A673 (cell line): Measurements from ENCODE around the gene MMP10. TPM values are rescaled to one million over a fixed set of nuclear protein-coding genes. Genes with fewer than 3 reads are reported as not detected.

Experiments used
- BruUV-seq: library from RNA; stranded (reverse); fragments of 400-500 nt; replicated peaks from 2 replicates; lab custom pipeline; 2021; lab: Mats Ljungman, UMichigan
- CTCF ChIA-PET: fragments of 300-600 bp; sonication (Branson Sonifier 250); formaldehyde crosslinking; loops from one replicate; lab custom pipeline; 2022; ENCODE audit warnings: antibody characterized with exemption; lab: Charles Lee
- POLR2A ChIA-PET: fragments of 300-600 bp; sonication (Branson Sonifier 250); formaldehyde crosslinking; loops from one replicate; lab custom pipeline; 2022; ENCODE audit warnings: antibody characterized with exemption; ENCODE audit not compliant: low non-redundant PET; lab: Charles Lee
- DNase-seq: peaks from one replicate; pipeline ENCODE4 v3.0.0-alpha.2; 2015; ENCODE audit warnings: low spot score
- H3K27ac ChIP-seq: fragments of 200-600 bp; sonication (generic); 2 replicates; pipeline ENCODE4 v1.5.1; 2016; ENCODE audit warnings: mixed run types, low read depth, mild to moderate bottlenecking, mixed read lengths, antibody characterized with exemption, low read length; ENCODE audit not compliant: poor library complexity, severe bottlenecking
- H3K27me3 ChIP-seq: fragments of 200-600 bp; sonication (generic); replicated peaks from 2 replicates; pipeline ENCODE4 v1.6.1; 2017; ENCODE audit warnings: mixed run types, low read depth, mild to moderate bottlenecking, mixed read lengths, antibody characterized with exemption, low read length; ENCODE audit not compliant: insufficient read depth, poor library complexity
- H3K36me3 ChIP-seq: fragments of 200-600 bp; sonication (generic); 2 replicates; pipeline ENCODE4 v1.6.1; 2016; ENCODE audit warnings: mixed run types, mild to moderate bottlenecking, mixed read lengths, antibody characterized with exemption, low read length; ENCODE audit not compliant: insufficient read depth, poor library complexity, severe bottlenecking
- H3K4me1 ChIP-seq: fragments of 200-600 bp; sonication (generic); 2 replicates; pipeline ENCODE4 v1.6.1; 2017; ENCODE audit warnings: mixed run types, mild to moderate bottlenecking, mixed read lengths, antibody characterized with exemption, low read length; ENCODE audit not compliant: insufficient read depth, poor library complexity, severe bottlenecking
- H3K4me3 ChIP-seq: fragments of 200-600 bp; sonication (generic); 2 replicates; pipeline ENCODE4 v1.5.1; 2016; ENCODE audit warnings: low read depth, mixed run types, mild to moderate bottlenecking, mixed read lengths, low read length; ENCODE audit not compliant: poor library complexity, severe bottlenecking
- H3K9me3 ChIP-seq: fragments of 200-600 bp; sonication (generic); 2 replicates; pipeline ENCODE4 v1.6.1; 2016; ENCODE audit warnings: mixed run types, low read depth, mild to moderate bottlenecking, mixed read lengths, antibody characterized with exemption, low read length; ENCODE audit not compliant: poor library complexity, severe bottlenecking
- CTCF ChIP-seq: fragments of 300-800, 200-600 bp; sonication (generic); conservative IDR thresholded peaks from 2 replicates; pipeline ENCODE4 v1.5.1; 2017; ENCODE audit warnings: low read depth, mild to moderate bottlenecking, antibody characterized with exemption, low read length, moderate library complexity, mixed read lengths
- EZH2 ChIP-seq: fragments of 200-600 bp; sonication (generic); IDR thresholded peaks from 2 replicates; pipeline ENCODE4 v1.6.1; 2017; ENCODE audit warnings: borderline replicate concordance, low read depth, mild to moderate bottlenecking, mixed read lengths, antibody characterized with exemption, low read length; ENCODE audit not compliant: poor library complexity, severe bottlenecking
- intact Hi-C: fragments of 100-400 bp; cut with micrococcal nuclease; formaldehyde crosslinking; loops from one replicate; pipeline ENCODE4 v1.10.0; 2022; ENCODE audit not compliant: unreplicated experiment
- total RNA-seq: library from RNA; stranded (reverse); gene quantifications from 2 replicates; pipeline ENCODE4 v1.2.3, GENCODE V29; 2021

Gene MMP10
- total RNA-seq, 1 experiment from 2014 or later: 4.0 TPM

- Histone ChIP-seq H3K27ac (no peak overlapping the region), H3K9me3 (no peaks in the 10 kb centered on the region), H3K4me1 (no peaks in the 10 kb centered on the region), H3K27me3 (no peaks in the 10 kb centered on the region), H3K4me3 (no peak overlapping the region), H3K36me3 (no peaks in the 10 kb centered on the region)
- POLR2A ChIA-PET: no interaction called here
- intact Hi-C loops: no loop called here
- DNase-seq: no peak
- no TSS peak for BruUV-seq
- TF ChIP-seq EZH2 (no peak), CTCF (no peak)
- CTCF ChIA-PET: no interaction called here
Measured at GRCh38 chr11:102722821-102723220, 57.6 kb downstream of the MMP10 start.

Other genes with a start within 250 kb of the MMP10 start
- 0.34 TPM in 1 of 2 replicates, not detected in the other for gene MMP7, start 249.9 kb downstream of the MMP10 start, total RNA-seq
- not detected in 2 replicates for gene MMP20, start 155.3 kb downstream of the MMP10 start, total RNA-seq
- gene MMP27, start 74.9 kb downstream of the MMP10 start, total RNA-seq: not detected in 2 replicates
- 0.21 and 0.33 TPM in 2 replicates for gene MMP8, start 55.7 kb downstream of the MMP10 start, total RNA-seq
- gene MMP1, start 17.5 kb upstream of the MMP10 start, total RNA-seq: 610 and 815 TPM in 2 replicates
- 1.1 and 1.3 TPM in 2 replicates for gene MMP3, start 63.0 kb upstream of the MMP10 start, total RNA-seq
- gene MMP12, start 94.4 kb upstream of the MMP10 start, total RNA-seq: 0.19 TPM in 1 of 2 replicates, not detected in the other
- gene MMP13, start 175.1 kb upstream of the MMP10 start, total RNA-seq: not detected in 2 replicates